C4-2B (cell line): ENCODE measurements around the gene NCK2.

ENCODE experiments used
- ZFX ChIP-seq: fragments of 450-650 bp; IDR thresholded peaks from 2 replicates; pipeline ENCODE4 v1.6.1; 2017
- TF ChIP-seq, protein P1 (sequence below): fragments of 450-650 bp; conservative IDR thresholded peaks from 2 replicates; pipeline ENCODE4 v1.5.1; 2017; ENCODE audit warnings: mild to moderate bottlenecking

DNA sequence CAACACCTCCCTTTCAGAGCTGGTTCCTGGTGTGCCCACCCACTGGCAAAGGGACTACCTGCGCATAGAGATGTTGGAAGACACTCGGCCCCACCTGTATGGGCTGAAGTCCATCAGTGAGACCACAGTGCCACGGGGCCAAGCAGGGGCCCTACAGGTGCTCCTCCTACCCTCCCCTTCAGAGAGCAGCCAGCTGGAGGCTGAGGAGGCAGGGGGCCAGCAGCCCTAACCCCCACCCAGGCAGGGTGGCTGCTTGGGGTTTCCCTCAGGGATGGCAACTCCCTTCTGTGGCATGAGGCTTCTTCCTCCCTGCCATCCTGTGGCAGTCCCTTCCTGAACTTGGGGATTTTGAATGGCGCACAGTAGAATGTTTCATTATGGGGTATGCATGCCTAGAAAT is 125.3 kb downstream of the NCK2 start:
- TF ChIP-seq, protein P1, sequence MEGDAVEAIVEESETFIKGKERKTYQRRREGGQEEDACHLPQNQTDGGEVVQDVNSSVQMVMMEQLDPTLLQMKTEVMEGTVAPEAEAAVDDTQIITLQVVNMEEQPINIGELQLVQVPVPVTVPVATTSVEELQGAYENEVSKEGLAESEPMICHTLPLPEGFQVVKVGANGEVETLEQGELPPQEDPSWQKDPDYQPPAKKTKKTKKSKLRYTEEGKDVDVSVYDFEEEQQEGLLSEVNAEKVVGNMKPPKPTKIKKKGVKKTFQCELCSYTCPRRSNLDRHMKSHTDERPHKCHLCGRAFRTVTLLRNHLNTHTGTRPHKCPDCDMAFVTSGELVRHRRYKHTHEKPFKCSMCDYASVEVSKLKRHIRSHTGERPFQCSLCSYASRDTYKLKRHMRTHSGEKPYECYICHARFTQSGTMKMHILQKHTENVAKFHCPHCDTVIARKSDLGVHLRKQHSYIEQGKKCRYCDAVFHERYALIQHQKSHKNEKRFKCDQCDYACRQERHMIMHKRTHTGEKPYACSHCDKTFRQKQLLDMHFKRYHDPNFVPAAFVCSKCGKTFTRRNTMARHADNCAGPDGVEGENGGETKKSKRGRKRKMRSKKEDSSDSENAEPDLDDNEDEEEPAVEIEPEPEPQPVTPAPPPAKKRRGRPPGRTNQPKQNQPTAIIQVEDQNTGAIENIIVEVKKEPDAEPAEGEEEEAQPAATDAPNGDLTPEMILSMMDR, result no peak
- TF ChIP-seq ZFX, result no peak
